ENCODE measurements around the gene KCTD13.
"Not testable (repeated sequence)": the region's sequence is repeated elsewhere in the genome, so short reads cannot be mapped to it uniquely, and the experiment has no call there.

The KCTD13 gene

GRCh38 chr16:29877266-29877961 lies 48.6 kb downstream of the KCTD13 start:
- DNase-seq: peak; percentile 78

- peak; percentile 82 for DNase-seq
Observed at GRCh38 chr16:29876594-29877249, 49.3 kb downstream of the KCTD13 start.

GRCh38 chr16:29876217-29876593 lies 49.8 kb downstream of the KCTD13 start:
- no peak for DNase-seq

- no peak for DNase-seq
Observed at GRCh38 chr16:29875206-29875605, 50.8 kb downstream of the KCTD13 start.

- no peak for DNase-seq
Observed at GRCh38 chr16:29873319-29873718, 52.7 kb downstream of the KCTD13 start.

GRCh38 chr16:29871822-29872546 lies 54.0 kb downstream of the KCTD13 start:
- DNase-seq: no peak

- DNase-seq: not testable (repeated sequence)
Observed at GRCh38 chr16:29869067-29869466, 57.0 kb downstream of the KCTD13 start.

- DNase-seq: no peak
Observed at GRCh38 chr16:29868396-29869009, 57.5 kb downstream of the KCTD13 start.

GRCh38 chr16:29864205-29864604 lies 61.8 kb downstream of the KCTD13 start:
- DNase-seq: no peak

GRCh38 chr16:29863669-29863984 lies 62.4 kb downstream of the KCTD13 start:
- no peak for DNase-seq

- peak; percentile 97 for DNase-seq
Observed at GRCh38 chr16:29862884-29863668, 63.0 kb downstream of the KCTD13 start, which contains the start of gene CDIPT. TSS of gene CDIPT (minus strand) at chr16:29863226. CDS start at chr16:29862857, 369 bp downstream.

- DNase-seq: no peak
Observed at GRCh38 chr16:29862383-29862883, 63.6 kb downstream of the KCTD13 start.

GRCh38 chr16:29860218-29860617 lies 65.8 kb downstream of the KCTD13 start:
- no peak for DNase-seq

GRCh38 chr16:29858974-29859373 lies 67.1 kb downstream of the KCTD13 start:
- DNase-seq: no peak

GRCh38 chr16:29858149-29858849 lies 67.7 kb downstream of the KCTD13 start:
- DNase-seq: no peak

GRCh38 chr16:29857133-29857760 lies 68.8 kb downstream of the KCTD13 start:
- no peak for DNase-seq
